Liver (tissue), 9 donors: ENCODE measurements around the gene XPNPEP1. TPM values are rescaled to one million over a fixed set of nuclear protein-coding genes. Genes with fewer than 3 reads are reported as not detected.

Experiments used
- DNase-seq: peaks from one replicate; pipeline ENCODE4 v3.0.0-alpha.2; 2017; ENCODE audit warnings: low spot score
- H3K27ac ChIP-seq, 2 donors: one replicate each; pipeline ENCODE4 v1.7.0; 2013; ENCODE audit warnings: inconsistent platforms in 2 of 2, low read length in 2 of 2, control low read depth in 1 of 2, low read depth in 1 of 2, mild to moderate bottlenecking in 1 of 2
- H3K27me3 ChIP-seq, 4 donors: one replicate each; pipeline versions ENCODE4 v1.6.1 to v1.7.0; 2013; ENCODE audit warnings: low read length in 3 of 4, inconsistent platforms in 1 of 4, mild to moderate bottlenecking in 1 of 4, moderate library complexity in 1 of 4; ENCODE audit not compliant: control insufficient read depth in 4 of 4, insufficient read depth in 4 of 4
- H3K36me3 ChIP-seq, 4 donors: one replicate each; pipeline versions ENCODE4 v1.6.1 to v1.7.0; 2013; ENCODE audit warnings: low read length in 3 of 4, mild to moderate bottlenecking in 3 of 4, low read depth in 1 of 4, moderate library complexity in 1 of 4; ENCODE audit not compliant: control insufficient read depth in 4 of 4, insufficient read depth in 3 of 4
- H3K4me1 ChIP-seq, 4 donors: one replicate each; pipeline versions ENCODE4 v1.6.1 to v1.7.0; 2013; ENCODE audit warnings: low read length in 3 of 4, mild to moderate bottlenecking in 3 of 4, moderate library complexity in 1 of 4; ENCODE audit not compliant: control insufficient read depth in 4 of 4, insufficient read depth in 4 of 4
- H3K4me3 ChIP-seq, 3 donors: one replicate each; pipeline versions ENCODE4 v1.6.1 to v1.7.0; 2013; ENCODE audit warnings: low read length in 3 of 3, control low read depth in 1 of 3, low read depth in 1 of 3, mild to moderate bottlenecking in 1 of 3
- H3K9ac ChIP-seq, 2 donors: one replicate each; pipeline ENCODE4 v1.7.0; 2013; ENCODE audit warnings: low read length in 2 of 2, mild to moderate bottlenecking in 2 of 2, moderate library complexity in 2 of 2, control low read depth in 1 of 2, low read depth in 1 of 2
- H3K9me3 ChIP-seq, 4 donors: one replicate each; pipeline versions ENCODE4 v1.6.1 to v1.7.0; 2013; ENCODE audit warnings: low read length in 3 of 4; ENCODE audit not compliant: control insufficient read depth in 4 of 4
- ATF3 ChIP-seq: IDR thresholded peaks from 2 replicates; pipeline ENCODE4 v1.6.1; 2016; ENCODE audit warnings: antibody characterized with exemption
- CTCF ChIP-seq: fragments of 150-350 bp; IDR thresholded peaks from 2 replicates; pipeline ENCODE4 v1.5.1; 2017; ENCODE audit warnings: improper control_type of control experiment, low read depth, low read length; ENCODE audit not compliant: missing input control
- EGR1 ChIP-seq, 2 donors: IDR thresholded peaks; 2 replicates each; pipeline ENCODE4 v1.6.1; 2016 to 2018; ENCODE audit warnings: antibody characterized with exemption in 2 of 2, low read depth in 2 of 2
- FOXA1 ChIP-seq: IDR thresholded peaks from 2 replicates; pipeline ENCODE4 v1.6.1; 2016; ENCODE audit warnings: antibody characterized with exemption
- FOXA2 ChIP-seq: IDR thresholded peaks from 2 replicates; pipeline ENCODE4 v1.6.1; 2016; ENCODE audit warnings: antibody characterized with exemption
- GABPA ChIP-seq, 2 donors: IDR thresholded peaks in 1 of 2; conservative IDR thresholded peaks in 1 of 2; 2 replicates each; pipeline ENCODE4 v1.6.1; 2016; ENCODE audit warnings: antibody characterized with exemption in 2 of 2, mild to moderate bottlenecking in 1 of 2, moderate library complexity in 1 of 2
- HNF4A ChIP-seq, 2 donors: conservative IDR thresholded peaks; 2 replicates each; pipeline ENCODE4 v1.6.1; 2016; ENCODE audit warnings: antibody characterized with exemption in 2 of 2, mild to moderate bottlenecking in 2 of 2
- HNF4G ChIP-seq: IDR thresholded peaks from 2 replicates; pipeline ENCODE4 v1.6.1; 2016; ENCODE audit warnings: antibody characterized with exemption
- JUND ChIP-seq, 2 donors: IDR thresholded peaks; 2 replicates each; pipeline ENCODE4 v1.6.1; 2016; ENCODE audit warnings: antibody characterized with exemption in 2 of 2
- MAX ChIP-seq: IDR thresholded peaks from 2 replicates; pipeline ENCODE4 v1.6.1; 2016; ENCODE audit warnings: antibody characterized with exemption
- NR2F2 ChIP-seq: IDR thresholded peaks from 2 replicates; pipeline ENCODE4 v1.6.1; 2016; ENCODE audit warnings: antibody characterized with exemption
- RAD21 ChIP-seq, 2 donors: IDR thresholded peaks; 2 replicates each; pipeline ENCODE4 v1.6.1; 2016; ENCODE audit warnings: antibody characterized with exemption in 2 of 2, mild to moderate bottlenecking in 2 of 2
- REST ChIP-seq: IDR thresholded peaks from 2 replicates; pipeline ENCODE4 v1.6.1; 2016; ENCODE audit warnings: antibody characterized with exemption, mild to moderate bottlenecking
- RXRA ChIP-seq, 2 donors: IDR thresholded peaks; 2 replicates each; pipeline ENCODE4 v1.6.1; 2017 to 2018; ENCODE audit warnings: antibody characterized with exemption in 2 of 2, mild to moderate bottlenecking in 1 of 2
- SP1 ChIP-seq: IDR thresholded peaks from 2 replicates; pipeline ENCODE4 v1.6.1; 2018; ENCODE audit warnings: antibody characterized with exemption, mild to moderate bottlenecking
- TAF1 ChIP-seq: conservative IDR thresholded peaks from 2 replicates; pipeline ENCODE4 v1.6.1; 2016; ENCODE audit warnings: antibody characterized with exemption, mild to moderate bottlenecking
- YY1 ChIP-seq: IDR thresholded peaks from 2 replicates; pipeline ENCODE4 v1.6.1; 2016; ENCODE audit warnings: antibody characterized with exemption, mild to moderate bottlenecking
- ZBTB33 ChIP-seq: IDR thresholded peaks from 2 replicates; pipeline ENCODE4 v1.6.1; 2016; ENCODE audit warnings: antibody characterized with exemption
- polyA plus RNA-seq, 2 donors: library from polyadenylated mRNA; stranded (reverse) in 1 of 2; unstranded in 1 of 2; fragments of 200-250 nt in 1 of 2; fragments of >200 nt in 1 of 2; fragmentation: Nextera tagmentation in 1 of 2; extraction: Ambion mirVana in 1 of 2; gene quantifications; one replicate each; pipeline versions ENCODE4 v1.2.1 to v1.2.3, GENCODE V29; 2013 to 2015
- total RNA-seq, 2 donors: library from RNA; depleted of rRNA; stranded (reverse); fragments of >200 nt; gene quantifications; one replicate each; pipeline ENCODE4 v1.2.3, GENCODE V29; 2014
- donor health status: healthy.
- donor health status: healthy.
- donor health status: healthy.
- donor health status: healthy.
- donor health status: healthy.

XPNPEP1 gene
- total and polyA plus RNA-seq, 4 donors: 9.1 to 38.1 (median 27.3) TPM

- TF ChIP-seq REST (no peak), HNF4A (conservative IDR thresholded peaks at IDR 0.05) (no peak), RAD21 (IDR thresholded peaks at IDR 0.05) (no peak), MAX (no peak), FOXA1 (no peak), SP1 (no peak), FOXA2 (no peak), GABPA (IDR thresholded peaks at IDR 0.05 in 1 of 2, conservative IDR thresholded peaks at IDR 0.05 in 1 of 2) (no peak), ZBTB33 (no peak), RXRA (IDR thresholded peaks at IDR 0.05) (no peak), CTCF (no peak), ATF3 (no peak), NR2F2 (no peak), JUND (IDR thresholded peaks at IDR 0.05) (no peak), TAF1 (no peak), EGR1 (IDR thresholded peaks at IDR 0.05; ENCODE audit: low read depth in 2 of 2) (no peak), YY1 (no peak), HNF4G (no peak)
- Histone ChIP-seq H3K27me3 (no peaks in the 10 kb centered on the region), H3K4me1 (no peaks in the 10 kb centered on the region), H3K9me3 (no peaks in the 10 kb centered on the region), H3K36me3 (peaks cover 1 to 31% (median 19%) of the 10 kb centered on the region in 4 donors), H3K9ac (no peak overlapping the region), H3K4me3 (no peak overlapping the region), H3K27ac (no peak overlapping the region)
- no peak for DNase-seq
Observed at GRCh38 chr10:109862738-109863137, 60.6 kb downstream of the XPNPEP1 start.
